Prostate gland (tissue), 2 donors: ENCODE measurements around the gene TRIP6. TPM values are rescaled to one million over a fixed set of nuclear protein-coding genes. Genes with fewer than 3 reads are reported as not detected.
A peak's percentile ranks its signal among the peaks of the same experiment; 100 is the strongest.
"Not testable (repeated sequence)": the region's sequence is repeated elsewhere in the genome, so short reads cannot be mapped to it uniquely, and the experiment has no call there.

Experiments used
- DNase-seq: peaks from one replicate; pipeline ENCODE4 v3.0.0-alpha.2; 2019; ENCODE audit warnings: low spot score
- H3K27ac ChIP-seq, 2 donors: fragments of 200-600 bp; sonication (generic); 2 replicates each; pipeline ENCODE4 v1.5.1; 2017 to 2019
- H3K27me3 ChIP-seq: fragments of 200-600 bp; sonication (generic); replicated peaks from 2 replicates; pipeline ENCODE4 v1.5.1; 2019; ENCODE audit not compliant: insufficient read depth
- H3K36me3 ChIP-seq, 2 donors: fragments of 200-600 bp; sonication (generic); 1 replicate in 1 of 2; 2 replicates in 1 of 2; pipeline versions ENCODE4 v1.5.1 to v1.8.1; 2017 to 2019
- H3K4me1 ChIP-seq: fragments of 200-600 bp; sonication (generic); replicated peaks from 2 replicates; pipeline ENCODE4 v1.5.1; 2019
- H3K4me3 ChIP-seq, 2 donors: fragments of 200-600 bp; sonication (generic); 2 replicates each; pipeline ENCODE4 v1.5.1; 2017 to 2019
- H3K9me3 ChIP-seq: fragments of 200-600 bp; sonication (generic); 2 replicates; pipeline ENCODE4 v1.5.1; 2017
- CTCF ChIP-seq, 4 experiments: fragments of 200-600 bp in 2 of 4; fragments of 450-650 bp in 2 of 4; sonication (generic) in 2 of 4; IDR thresholded peaks; 1 replicate in 3 of 4; 2 replicates in 1 of 4; pipeline ENCODE4 v1.5.1; 2016 to 2019; ENCODE audit warnings: antibody characterized with exemption in 4 of 4, mild to moderate bottlenecking in 2 of 4, moderate library complexity in 2 of 4
- POLR2A ChIP-seq: fragments of 450-650 bp; IDR thresholded peaks from one replicate; pipeline ENCODE4 v1.6.1; 2016; ENCODE audit warnings: antibody characterized with exemption, mild to moderate bottlenecking
- POLR2AphosphoS5 ChIP-seq: sonication (generic); formaldehyde crosslinking; IDR thresholded peaks from one replicate; pipeline ENCODE4 v1.6.1; 2017; ENCODE audit warnings: antibody characterized with exemption
- WGBS: methylation state at CpG from one replicate; pipeline ENCODE4 v1.1.5; 2018; 5-methylcytosine and 5-hydroxymethylcytosine counted together
- intact Hi-C: fragments of 100-400 bp; cut with DNase I; formaldehyde crosslinking; loops from one replicate; pipeline ENCODE4 v1.14.2; 2022
- total RNA-seq, 2 donors: library from RNA; depleted of rRNA; stranded (reverse); fragments of >200 nt; gene quantifications; one replicate each; pipeline ENCODE4 v1.1.0, GENCODE V29; 2016

The TRIP6 gene
- total RNA-seq, 2 donors from 2014 or later, result 65.9 to 113 TPM

- intact Hi-C loops, result loop anchor here (2.0 to 5.0 kb wide), 3 partner anchors 53 to 147 kb away; partner anchors contain the start of gene EPO
- peak within 1 kb of the TSS; percentile 52 to 58 for H3K4me3 ChIP-seq
- H3K36me3 ChIP-seq, result no peaks in the 10 kb centered on the region
- TF ChIP-seq POLR2AphosphoS5 (peak; percentile 52), POLR2A (peak; percentile 54), CTCF (IDR thresholded peaks at IDR 0.05) (peak; percentile 74 to 96 (median 94))
- DNase-seq, result peak; percentile 88
- H3K27me3 ChIP-seq, result no peaks in the 10 kb centered on the region
- no peaks in the 10 kb centered on the region for H3K9me3 ChIP-seq
- H3K27ac ChIP-seq, result peak within 1 kb of the TSS; percentile 28 to 33
- no peaks in the 10 kb centered on the region for H3K4me1 ChIP-seq
- WGBS, result under 1% methylated on average over 71 of the region's 71 CpGs
Measured at GRCh38 chr7:100852048-100852872, 14.9 kb upstream of the TRIP6 start, which contains the start of gene SLC12A9. Gene SLC12A9 (plus strand): TSS chr7:100852713. CDS start chr7:100854198, 1,485 bp downstream.

GRCh38 chr7:100854146-100854895, 12.9 kb upstream of the TRIP6 start:
- Histone ChIP-seq H3K9me3 (no peaks in the 10 kb centered on the region), H3K4me1 (no peaks in the 10 kb centered on the region), H3K27me3 (no peaks in the 10 kb centered on the region), H3K4me3 (no peak overlapping the region), H3K27ac (no peak overlapping the region), H3K36me3 (no peaks in the 10 kb centered on the region)
- intact Hi-C loops, result loop anchor here (5.0 kb wide), 1 partner anchor 132 kb away; the partner anchor contains the start of gene EPO
- DNase-seq, result no peak
- 86% methylated on average over 14 of the region's 14 CpGs for WGBS
- TF ChIP-seq CTCF (IDR thresholded peaks at IDR 0.05) (no peak), POLR2AphosphoS5 (no peak), POLR2A (no peak)

GRCh38 chr7:100854899-100855298, 12.3 kb upstream of the TRIP6 start:
- WGBS, result 93% methylated on average over 9 of the region's 9 CpGs
- H3K4me3 ChIP-seq, H3K27me3 ChIP-seq, H3K36me3 ChIP-seq, H3K9me3 ChIP-seq, H3K27ac ChIP-seq, H3K4me1 ChIP-seq, DNase-seq: not testable (repeated sequence)
- intact Hi-C loops, result loop anchor here (5.0 kb wide), 1 partner anchor 133 kb away; the partner anchor contains the start of gene EPO

GRCh38 chr7:100855515-100855914, 11.7 kb upstream of the TRIP6 start:
- Histone ChIP-seq H3K27me3 (no peaks in the 10 kb centered on the region), H3K36me3 (no peaks in the 10 kb centered on the region), H3K4me1 (no peaks in the 10 kb centered on the region), H3K27ac (no peak overlapping the region), H3K9me3 (no peaks in the 10 kb centered on the region), H3K4me3 (no peak overlapping the region)
- 87% methylated on average over 10 of the region's 10 CpGs for WGBS
- TF ChIP-seq POLR2A (no peak), POLR2AphosphoS5 (no peak), CTCF (IDR thresholded peaks at IDR 0.05) (no peak)
- intact Hi-C loops, result no loop called here
- no peak for DNase-seq

- no peaks in the 10 kb centered on the region for H3K4me1 ChIP-seq
- no peaks in the 10 kb centered on the region for H3K9me3 ChIP-seq
- H3K36me3 ChIP-seq, result no peaks in the 10 kb centered on the region
- 82% methylated on average over 16 of the region's 16 CpGs for WGBS
- DNase-seq, result no peak
- no peak for TF ChIP-seq POLR2AphosphoS5
- H3K4me3 ChIP-seq, result no peak overlapping the region
- H3K27ac ChIP-seq, result no peak overlapping the region
- intact Hi-C loops, result no loop called here
- no peaks in the 10 kb centered on the region for H3K27me3 ChIP-seq
Measured at GRCh38 chr7:100856871-100857282, 10.3 kb upstream of the TRIP6 start.
